Measurements from ENCODE around the gene C6orf132. TPM values are rescaled to one million over a fixed set of nuclear protein-coding genes. Genes with fewer than 3 reads are reported as not detected.

Gene C6orf132
- total RNA-seq, 2 donors from 2014 or later = 23.4 to 24.4 TPM

DNA sequence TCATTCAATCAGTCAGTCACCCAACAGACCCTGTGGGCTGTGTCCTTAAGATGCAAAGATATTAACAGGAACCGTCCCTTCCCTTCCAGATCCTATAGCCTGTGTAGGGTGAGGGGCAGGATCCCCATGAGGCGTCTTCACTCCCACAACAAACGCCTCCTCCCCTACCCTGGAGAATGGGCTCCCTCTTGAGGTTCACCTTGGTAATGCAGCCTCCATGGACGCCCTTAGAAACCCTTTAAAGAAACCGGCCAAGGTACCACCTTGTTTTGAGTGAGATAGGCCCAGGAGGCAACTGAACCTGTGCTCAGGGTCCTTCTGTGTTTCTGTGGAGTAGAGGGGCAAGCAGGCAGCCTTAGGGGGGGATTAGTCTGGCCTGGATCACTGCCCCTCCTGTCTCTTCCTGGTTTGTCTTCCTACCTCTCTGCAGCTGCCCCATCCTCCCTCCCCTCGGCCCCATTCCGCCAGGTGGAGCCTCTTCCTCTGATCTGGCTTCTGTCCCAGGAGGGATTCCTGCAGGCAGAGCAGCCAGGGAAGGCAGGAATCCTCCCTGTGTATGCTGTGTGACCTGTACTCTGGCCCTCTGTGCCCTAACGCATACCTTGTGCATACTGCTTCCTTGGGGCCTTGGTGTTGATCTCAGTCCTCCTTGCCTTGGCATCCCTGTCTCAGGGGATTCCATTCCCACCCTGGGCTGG, 24.2 kb upstream of the C6orf132 start:
- DNase-seq = peak; percentile 97
- H3K27me3 ChIP-seq (ENCODE audit: control insufficient read depth, insufficient read depth, low read length, poor library complexity, severe bottlenecking) = no peaks in the 10 kb centered on the region
- peaks cover 5% of the 10 kb centered on the region for H3K27me3 Mint-ChIP-seq (ENCODE audit: insufficient read depth)
- H3K9me3 ChIP-seq (ENCODE audit: control insufficient read depth, low read length) = no peaks in the 10 kb centered on the region
- TF ChIP-seq, protein P1, sequence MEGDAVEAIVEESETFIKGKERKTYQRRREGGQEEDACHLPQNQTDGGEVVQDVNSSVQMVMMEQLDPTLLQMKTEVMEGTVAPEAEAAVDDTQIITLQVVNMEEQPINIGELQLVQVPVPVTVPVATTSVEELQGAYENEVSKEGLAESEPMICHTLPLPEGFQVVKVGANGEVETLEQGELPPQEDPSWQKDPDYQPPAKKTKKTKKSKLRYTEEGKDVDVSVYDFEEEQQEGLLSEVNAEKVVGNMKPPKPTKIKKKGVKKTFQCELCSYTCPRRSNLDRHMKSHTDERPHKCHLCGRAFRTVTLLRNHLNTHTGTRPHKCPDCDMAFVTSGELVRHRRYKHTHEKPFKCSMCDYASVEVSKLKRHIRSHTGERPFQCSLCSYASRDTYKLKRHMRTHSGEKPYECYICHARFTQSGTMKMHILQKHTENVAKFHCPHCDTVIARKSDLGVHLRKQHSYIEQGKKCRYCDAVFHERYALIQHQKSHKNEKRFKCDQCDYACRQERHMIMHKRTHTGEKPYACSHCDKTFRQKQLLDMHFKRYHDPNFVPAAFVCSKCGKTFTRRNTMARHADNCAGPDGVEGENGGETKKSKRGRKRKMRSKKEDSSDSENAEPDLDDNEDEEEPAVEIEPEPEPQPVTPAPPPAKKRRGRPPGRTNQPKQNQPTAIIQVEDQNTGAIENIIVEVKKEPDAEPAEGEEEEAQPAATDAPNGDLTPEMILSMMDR (conservative IDR thresholded peaks at IDR 0.05) = peak; percentile 99
- no peak overlapping the region for H3K4me3 Mint-ChIP-seq
- H3K27ac ChIP-seq (ENCODE audit: low read depth, low read length) = no peak overlapping the region
- 24 to 88% methylated on average over 1 to 8 of the region's 8 CpGs for WGBS, 2 experiments (ENCODE audit: insufficient coverage in 1 of 2, insufficient read length in 1 of 2)
- no peaks in the 10 kb centered on the region for H3K9me3 Mint-ChIP-seq
- H3K4me3 ChIP-seq (ENCODE audit: low read length) = no peak overlapping the region
- H3K4me1 Mint-ChIP-seq = peaks cover 9% of the 10 kb centered on the region
- H3K9ac ChIP-seq (ENCODE audit: extremely low read depth, low read length, poor library complexity, severe bottlenecking) = no peak overlapping the region
- H3K36me3 Mint-ChIP-seq (ENCODE audit: low read depth) = no peaks in the 10 kb centered on the region
- no peaks in the 10 kb centered on the region for H3K4me1 ChIP-seq (ENCODE audit: control insufficient read depth, insufficient read depth, low read length)
- H3K36me3 ChIP-seq (ENCODE audit: control insufficient read depth, insufficient read depth, low read length) = no peaks in the 10 kb centered on the region
- H3K27ac Mint-ChIP-seq = peak overlapping the region; percentile 89

DNA sequence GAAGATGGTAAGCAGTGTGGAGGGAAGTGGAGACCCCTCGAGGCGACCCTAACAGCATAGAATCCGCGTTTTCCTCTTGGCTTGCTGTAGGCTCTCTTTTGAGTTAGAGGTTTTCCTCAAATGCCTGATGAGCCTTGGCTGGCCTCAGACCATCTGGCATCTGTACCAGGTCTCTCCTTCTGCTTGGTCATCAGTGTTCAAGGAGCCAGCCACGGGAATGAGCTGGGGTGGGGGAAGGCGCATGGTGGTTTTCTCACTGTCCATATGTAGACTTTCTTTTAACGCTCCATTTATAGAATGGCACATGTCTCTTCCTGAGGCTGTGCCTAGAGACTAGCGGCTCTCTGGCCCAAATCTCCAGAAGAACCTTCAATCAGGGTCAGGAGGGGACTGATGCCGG, 22.6 kb upstream of the C6orf132 start:
- H3K4me3 Mint-ChIP-seq = no peak overlapping the region
- H3K27ac Mint-ChIP-seq = no peak overlapping the region
- H3K36me3 Mint-ChIP-seq (ENCODE audit: low read depth) = no peaks in the 10 kb centered on the region
- H3K27me3 Mint-ChIP-seq (ENCODE audit: insufficient read depth) = peaks cover 13% of the 10 kb centered on the region
- no peaks in the 10 kb centered on the region for H3K27me3 ChIP-seq (ENCODE audit: control insufficient read depth, insufficient read depth, low read length, poor library complexity, severe bottlenecking)
- no peaks in the 10 kb centered on the region for H3K4me1 ChIP-seq (ENCODE audit: control insufficient read depth, insufficient read depth, low read length)
- no peaks in the 10 kb centered on the region for H3K9me3 ChIP-seq (ENCODE audit: control insufficient read depth, low read length)
- H3K27ac ChIP-seq (ENCODE audit: low read depth, low read length) = no peak overlapping the region
- peaks cover 9% of the 10 kb centered on the region for H3K4me1 Mint-ChIP-seq
- DNase-seq = no peak
- H3K9ac ChIP-seq (ENCODE audit: extremely low read depth, low read length, poor library complexity, severe bottlenecking) = no peak overlapping the region
- 90 to 97% methylated on average over 8 to 9 of the region's 9 CpGs for WGBS, 2 experiments (ENCODE audit: insufficient coverage in 1 of 2, insufficient read length in 1 of 2)
- no peaks in the 10 kb centered on the region for H3K36me3 ChIP-seq (ENCODE audit: control insufficient read depth, insufficient read depth, low read length)
- no peaks in the 10 kb centered on the region for H3K9me3 Mint-ChIP-seq
- TF ChIP-seq, protein P1 (conservative IDR thresholded peaks at IDR 0.05) = no peak
- H3K4me3 ChIP-seq (ENCODE audit: low read length) = no peak overlapping the region

DNA sequence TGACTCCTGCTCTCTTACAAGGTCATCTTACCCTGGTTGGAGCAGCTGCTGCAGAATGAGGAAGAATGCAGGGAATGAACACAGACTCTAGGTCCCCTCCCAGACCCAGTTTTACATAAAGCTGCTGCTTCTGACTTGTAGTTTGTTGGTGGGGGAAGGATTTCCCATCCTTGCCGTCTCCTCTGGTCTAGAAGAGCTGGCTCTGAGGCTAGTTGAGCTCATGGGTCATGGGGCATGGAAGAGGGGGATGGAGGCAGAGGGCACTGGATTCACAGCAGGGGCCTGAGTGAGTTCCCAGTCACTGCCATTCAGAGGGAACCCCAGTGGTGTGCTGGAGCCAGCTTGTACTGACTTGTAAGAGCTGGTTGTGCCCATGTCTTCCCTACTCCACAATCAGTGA, 21.6 kb upstream of the C6orf132 start:
- H3K36me3 Mint-ChIP-seq (ENCODE audit: low read depth) = no peaks in the 10 kb centered on the region
- DNase-seq = no peak
- H3K36me3 ChIP-seq (ENCODE audit: control insufficient read depth, insufficient read depth, low read length) = no peaks in the 10 kb centered on the region
- H3K4me1 Mint-ChIP-seq = peaks cover 9% of the 10 kb centered on the region
- no peaks in the 10 kb centered on the region for H3K9me3 Mint-ChIP-seq
- no peak overlapping the region for H3K9ac ChIP-seq (ENCODE audit: extremely low read depth, low read length, poor library complexity, severe bottlenecking)
- peaks cover 16% of the 10 kb centered on the region for H3K27me3 Mint-ChIP-seq (ENCODE audit: insufficient read depth)
- no peak overlapping the region for H3K27ac ChIP-seq (ENCODE audit: low read depth, low read length)
- no peak overlapping the region for H3K27ac Mint-ChIP-seq
- H3K4me1 ChIP-seq (ENCODE audit: control insufficient read depth, insufficient read depth, low read length) = no peaks in the 10 kb centered on the region
- H3K4me3 Mint-ChIP-seq = no peak overlapping the region
- no peaks in the 10 kb centered on the region for H3K27me3 ChIP-seq (ENCODE audit: control insufficient read depth, insufficient read depth, low read length, poor library complexity, severe bottlenecking)
- TF ChIP-seq, protein P1 (conservative IDR thresholded peaks at IDR 0.05) = no peak
- WGBS, 2 experiments (ENCODE audit: insufficient coverage in 1 of 2, insufficient read length in 1 of 2) = 84% methylated on average over 1 of the region's 1 CpG; no CpG with 5 or more reads in 1 of the 2 experiments
- H3K9me3 ChIP-seq (ENCODE audit: control insufficient read depth, low read length) = no peaks in the 10 kb centered on the region
- H3K4me3 ChIP-seq (ENCODE audit: low read length) = no peak overlapping the region
